ENCODE data around the gene GLOD4. TPM values are rescaled to one million over a fixed set of nuclear protein-coding genes. Genes with fewer than 3 reads are reported as not detected.

GLOD4 gene
- total and polyA plus RNA-seq, 9 donors = 22.1 to 90.6 (median 46.0) TPM

- intact Hi-C loops (cut with DNase I) = no loop called here
- Histone ChIP-seq H3K27me3 (no peaks in the 10 kb centered on the region), H3K9me3 (no peaks in the 10 kb centered on the region), H3K27ac (no peak overlapping the region), H3K4me3 (no peak overlapping the region), H3K36me3 (no peaks in the 10 kb centered on the region), H3K4me1 (ENCODE audit: insufficient read depth) (no peaks in the 10 kb centered on the region)
- 50 to 72% (median 59%) methylated on average over 20 of the region's 20 CpGs for WGBS, 3 donors
- no peak for TF ChIP-seq POLR2A (IDR thresholded peaks at IDR 0.05)
- TF ChIP-seq, protein P1, sequence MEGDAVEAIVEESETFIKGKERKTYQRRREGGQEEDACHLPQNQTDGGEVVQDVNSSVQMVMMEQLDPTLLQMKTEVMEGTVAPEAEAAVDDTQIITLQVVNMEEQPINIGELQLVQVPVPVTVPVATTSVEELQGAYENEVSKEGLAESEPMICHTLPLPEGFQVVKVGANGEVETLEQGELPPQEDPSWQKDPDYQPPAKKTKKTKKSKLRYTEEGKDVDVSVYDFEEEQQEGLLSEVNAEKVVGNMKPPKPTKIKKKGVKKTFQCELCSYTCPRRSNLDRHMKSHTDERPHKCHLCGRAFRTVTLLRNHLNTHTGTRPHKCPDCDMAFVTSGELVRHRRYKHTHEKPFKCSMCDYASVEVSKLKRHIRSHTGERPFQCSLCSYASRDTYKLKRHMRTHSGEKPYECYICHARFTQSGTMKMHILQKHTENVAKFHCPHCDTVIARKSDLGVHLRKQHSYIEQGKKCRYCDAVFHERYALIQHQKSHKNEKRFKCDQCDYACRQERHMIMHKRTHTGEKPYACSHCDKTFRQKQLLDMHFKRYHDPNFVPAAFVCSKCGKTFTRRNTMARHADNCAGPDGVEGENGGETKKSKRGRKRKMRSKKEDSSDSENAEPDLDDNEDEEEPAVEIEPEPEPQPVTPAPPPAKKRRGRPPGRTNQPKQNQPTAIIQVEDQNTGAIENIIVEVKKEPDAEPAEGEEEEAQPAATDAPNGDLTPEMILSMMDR (IDR thresholded peaks at IDR 0.05) = no peak
- no peak for TF ChIP-seq EP300 (IDR thresholded peaks at IDR 0.05)
- DNase-seq = no peak
Observed at GRCh38 chr17:726271-726919, 55.7 kb downstream of the GLOD4 start.

DNA sequence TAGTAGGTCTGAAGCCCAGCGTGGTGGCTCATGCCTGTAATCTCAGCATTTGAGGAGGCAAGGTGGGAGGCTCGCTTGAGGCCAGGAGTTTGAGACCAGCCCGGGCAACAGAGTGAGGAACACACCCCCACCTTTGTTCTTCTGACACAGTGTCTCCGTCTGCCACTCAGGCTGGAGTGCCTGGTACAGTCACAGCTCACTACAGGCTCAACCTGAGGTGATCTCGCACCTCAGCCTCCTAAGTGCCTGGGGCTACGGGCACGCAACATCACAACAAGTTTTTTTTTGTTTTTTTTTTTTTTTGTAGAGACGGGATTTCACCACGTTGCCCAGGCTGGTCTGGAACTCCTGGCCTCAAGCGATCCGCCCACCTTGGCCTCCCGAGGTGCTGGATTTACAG is 56.3 kb downstream of the GLOD4 start:
- no peaks in the 10 kb centered on the region for H3K27me3 ChIP-seq
- H3K36me3 ChIP-seq = no peaks in the 10 kb centered on the region
- no peak overlapping the region for H3K27ac ChIP-seq
- H3K4me3 ChIP-seq = no peak overlapping the region
- no peaks in the 10 kb centered on the region for H3K4me1 ChIP-seq (ENCODE audit: insufficient read depth)
- intact Hi-C loops (cut with DNase I) = no loop called here
- no peaks in the 10 kb centered on the region for H3K9me3 ChIP-seq
- no peak for DNase-seq
- 82 to 91% (median 83%) methylated on average over 12 of the region's 12 CpGs for WGBS, 3 donors
- no peak for TF ChIP-seq POLR2A (IDR thresholded peaks at IDR 0.05)
- no peak for TF ChIP-seq EP300 (IDR thresholded peaks at IDR 0.05)
- TF ChIP-seq, protein P1 (IDR thresholded peaks at IDR 0.05) = no peak

DNA sequence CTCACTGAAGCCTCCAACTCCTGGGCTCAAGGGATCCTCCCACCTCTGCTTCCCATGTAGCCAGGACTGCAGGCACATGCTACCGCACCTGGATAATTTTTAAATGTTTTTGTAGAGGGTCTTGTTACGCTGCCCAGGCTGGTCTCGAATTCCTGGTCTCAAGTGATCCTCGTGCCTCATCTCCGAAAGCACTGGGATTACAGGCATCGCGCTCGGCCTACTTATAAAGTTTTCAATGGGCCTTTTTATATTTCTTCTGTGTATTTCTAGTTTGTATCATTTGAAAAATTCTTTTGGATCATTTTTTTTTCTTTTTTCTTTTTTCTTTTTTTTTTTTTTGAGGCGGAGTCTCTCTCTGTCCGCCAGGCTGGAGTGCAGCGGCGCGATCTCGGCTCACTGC is 57.0 kb downstream of the GLOD4 start:
- Histone ChIP-seq H3K36me3 (no peaks in the 10 kb centered on the region), H3K27ac (no peak overlapping the region), H3K4me3 (no peak overlapping the region), H3K4me1 (ENCODE audit: insufficient read depth) (no peaks in the 10 kb centered on the region), H3K9me3 (no peaks in the 10 kb centered on the region), H3K27me3 (no peaks in the 10 kb centered on the region)
- intact Hi-C loops (cut with DNase I) = no loop called here
- DNase-seq = no peak
- TF ChIP-seq, protein P1 (IDR thresholded peaks at IDR 0.05) = no peak
- TF ChIP-seq POLR2A (IDR thresholded peaks at IDR 0.05) (no peak), EP300 (IDR thresholded peaks at IDR 0.05) (no peak)
- 90 to 97% (median 95%) methylated on average over 14 of the region's 14 CpGs for WGBS, 3 donors

DNA sequence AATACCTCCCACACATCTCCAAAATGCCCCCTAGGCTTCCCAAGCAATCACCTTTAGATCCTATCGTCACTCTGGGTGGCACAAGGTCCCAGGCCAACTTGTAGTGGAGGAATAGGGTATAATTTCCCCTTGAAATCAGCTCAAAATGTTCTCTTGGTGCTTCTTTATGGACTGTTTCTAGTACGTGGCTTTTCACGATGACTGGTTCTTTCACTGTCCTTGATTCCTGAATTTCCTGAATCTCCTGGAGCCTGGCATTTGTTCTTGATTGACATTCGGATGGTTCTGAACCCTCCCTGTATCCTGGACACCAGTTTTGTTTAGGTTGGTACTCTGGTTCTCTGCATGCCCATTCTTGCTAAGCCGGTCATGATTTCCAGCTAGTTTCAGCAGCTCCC is 60.5 kb downstream of the GLOD4 start:
- H3K36me3 ChIP-seq = no peaks in the 10 kb centered on the region
- 73 to 82% (median 74%) methylated on average over 5 of the region's 5 CpGs for WGBS, 3 donors
- no peaks in the 10 kb centered on the region for H3K27me3 ChIP-seq
- H3K4me3 ChIP-seq = no peak overlapping the region
- no peaks in the 10 kb centered on the region for H3K4me1 ChIP-seq (ENCODE audit: insufficient read depth)
- H3K9me3 ChIP-seq = no peaks in the 10 kb centered on the region
- H3K27ac ChIP-seq = no peak overlapping the region
- no peak for DNase-seq
- no peak for TF ChIP-seq POLR2A (IDR thresholded peaks at IDR 0.05)
- TF ChIP-seq, protein P1 (IDR thresholded peaks at IDR 0.05) = no peak
- no peak for TF ChIP-seq EP300 (IDR thresholded peaks at IDR 0.05)
- intact Hi-C loops (cut with DNase I) = no loop called here

All from ovary (tissue), 9 donors.